Stimulated activated naive B cell treated with anti-CD40 and anti-IgM and Interleukin-4, amounts not matched to agents 10 μg/mL and 1 μg/mL and 100 μg/mL, for 72 hours (primary cell): ENCODE measurements around the gene MTG2.

Source experiments
- ATAC-seq, 2 donors: fragments of 150-1000 bp; cut with Tn5 transposase; replicated peaks; 2 replicates each; pipeline ENCODE4 v1.10.0; 2021; ENCODE audit warnings: moderate library complexity in 1 of 2
- DNase-seq: peaks from one replicate; pipeline ENCODE4 v3.0.0; 2021
- H3K27ac Mint-ChIP-seq: one replicate; pipeline ENCODE4 v1.8.0; 2022; ENCODE audit warnings: mild to moderate bottlenecking, mixed read lengths
- H3K27me3 Mint-ChIP-seq, 2 donors: one replicate each; pipeline ENCODE4 v1.8.0; 2022; ENCODE audit warnings: mixed read lengths in 2 of 2
- H3K36me3 Mint-ChIP-seq, 2 donors: one replicate each; pipeline ENCODE4 v1.8.0; 2022; ENCODE audit warnings: mixed read lengths in 2 of 2, mild to moderate bottlenecking in 1 of 2
- H3K4me1 Mint-ChIP-seq, 2 donors: one replicate each; pipeline ENCODE4 v1.8.0; 2022; ENCODE audit warnings: mixed read lengths in 2 of 2, mild to moderate bottlenecking in 1 of 2
- H3K4me3 Mint-ChIP-seq, 2 donors: one replicate each; pipeline ENCODE4 v1.8.0; 2022; ENCODE audit warnings: mild to moderate bottlenecking in 2 of 2, mixed read lengths in 2 of 2, moderate library complexity in 1 of 2
- H3K9me3 Mint-ChIP-seq, 2 donors: one replicate each; pipeline ENCODE4 v1.8.0; 2022; ENCODE audit warnings: mixed read lengths in 2 of 2, mild to moderate bottlenecking in 1 of 2

The MTG2 gene, protein sequence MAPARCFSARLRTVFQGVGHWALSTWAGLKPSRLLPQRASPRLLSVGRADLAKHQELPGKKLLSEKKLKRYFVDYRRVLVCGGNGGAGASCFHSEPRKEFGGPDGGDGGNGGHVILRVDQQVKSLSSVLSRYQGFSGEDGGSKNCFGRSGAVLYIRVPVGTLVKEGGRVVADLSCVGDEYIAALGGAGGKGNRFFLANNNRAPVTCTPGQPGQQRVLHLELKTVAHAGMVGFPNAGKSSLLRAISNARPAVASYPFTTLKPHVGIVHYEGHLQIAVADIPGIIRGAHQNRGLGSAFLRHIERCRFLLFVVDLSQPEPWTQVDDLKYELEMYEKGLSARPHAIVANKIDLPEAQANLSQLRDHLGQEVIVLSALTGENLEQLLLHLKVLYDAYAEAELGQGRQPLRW

DNA sequence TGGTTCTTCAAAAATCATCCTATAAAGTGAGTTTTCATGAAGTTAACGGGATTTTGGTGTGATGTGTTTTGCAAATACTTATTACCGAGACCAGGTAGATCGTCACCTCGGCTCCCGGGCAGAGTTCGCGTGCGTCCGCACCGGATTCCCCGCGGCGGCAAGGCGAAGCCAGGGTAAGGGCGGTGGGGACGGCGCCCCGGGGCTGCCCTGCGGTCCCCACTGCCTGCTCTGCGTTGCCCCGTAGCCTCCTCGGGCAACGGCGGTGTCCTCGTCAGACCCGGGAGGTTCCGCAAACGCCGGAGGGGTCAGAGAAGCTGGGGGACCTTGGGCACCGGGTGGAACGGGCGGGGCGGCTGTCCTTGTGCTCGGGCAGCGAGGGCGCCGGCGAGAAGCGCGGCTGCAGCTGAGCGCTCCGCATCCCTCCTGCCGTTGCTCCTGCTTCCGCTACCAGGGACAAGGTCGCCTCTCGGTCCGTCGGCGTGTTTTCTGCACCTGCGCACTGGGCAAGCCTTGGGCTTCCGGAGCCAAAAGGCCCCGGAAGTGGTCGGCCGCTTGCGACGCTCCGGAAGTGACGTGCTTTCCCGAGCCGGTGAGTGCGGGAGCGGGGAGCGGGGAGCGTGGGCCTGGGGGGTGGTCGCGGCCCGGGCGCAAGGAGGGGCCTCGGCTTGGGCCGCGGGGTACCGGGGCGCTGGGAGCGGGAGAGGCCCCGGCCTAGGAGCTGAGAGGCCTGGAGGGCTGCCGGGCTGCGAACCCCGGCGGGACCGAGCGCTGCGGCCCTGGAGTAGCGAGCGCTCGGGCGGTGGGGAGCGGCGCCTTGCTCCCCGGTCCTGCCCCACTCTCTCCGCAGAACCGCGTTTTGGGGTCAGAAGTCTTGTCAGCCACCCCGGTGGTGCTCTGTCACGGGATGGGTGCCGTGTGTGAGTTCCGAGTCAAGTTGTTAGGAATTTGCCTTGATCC lies at the start of gene MTG2:
TSS of gene MTG2 (plus strand) at position 560 of the 957 bp plus-strand sequence. CDS start 10,393 bp downstream, outside the sequence.
- H3K4me1 Mint-ChIP-seq: peaks cover 24 to 34% of the 10 kb centered on the region in 2 donors
- ATAC-seq: peak; percentile 96
- H3K4me3 Mint-ChIP-seq: peak within 1 kb of the TSS; percentile 94 to 97
- peaks cover 11 to 22% of the 10 kb centered on the region in 2 donors for H3K36me3 Mint-ChIP-seq
- peak within 1 kb of the TSS; percentile 98 for H3K27ac Mint-ChIP-seq
- no peaks in the 10 kb centered on the region for H3K9me3 Mint-ChIP-seq
- DNase-seq: peak; percentile 91
- no peaks in the 10 kb centered on the region for H3K27me3 Mint-ChIP-seq

- Mint-ChIP-seq H3K9me3 (no peaks in the 10 kb centered on the region), H3K27ac (peak overlapping the region; percentile 80), H3K36me3 (peaks cover 58 to 83% of the 10 kb centered on the region in 2 donors), H3K27me3 (no peaks in the 10 kb centered on the region), H3K4me3 (peak overlapping the region in 1 of 2 donors; percentile 11), H3K4me1 (peaks cover 40 to 67% of the 10 kb centered on the region in 2 donors)
- no peak for ATAC-seq
- DNase-seq: no peak
Observed at GRCh38 chr20:62133051-62133845, 49.6 kb upstream of the MTG2 start.

DNA sequence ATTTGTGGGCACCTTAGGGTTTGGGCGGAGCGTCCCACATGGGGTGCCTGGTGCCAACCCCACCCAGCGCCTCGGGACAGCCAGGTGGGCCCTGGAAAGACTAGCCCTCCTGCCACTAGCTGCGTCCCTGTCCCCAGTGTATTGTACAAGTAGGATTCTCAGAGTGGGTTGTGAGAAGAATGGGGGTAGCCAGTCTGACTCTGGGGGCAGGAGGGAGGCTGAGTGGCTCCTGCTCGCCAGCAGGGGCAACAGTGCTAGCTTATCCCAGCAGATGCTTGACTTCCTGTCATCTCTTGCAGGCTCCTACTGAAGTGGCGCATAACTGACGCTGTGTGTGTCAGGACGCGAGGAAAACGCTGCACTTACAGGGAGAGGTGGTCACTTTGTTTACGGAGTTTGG lies 49.0 kb upstream of the MTG2 start:
- Mint-ChIP-seq H3K4me3 (peak overlapping the region in 1 of 2 donors; percentile 11), H3K27me3 (no peaks in the 10 kb centered on the region), H3K9me3 (no peaks in the 10 kb centered on the region), H3K4me1 (peaks cover 34 to 62% of the 10 kb centered on the region in 2 donors), H3K36me3 (peaks cover 54 to 81% of the 10 kb centered on the region in 2 donors), H3K27ac (peak overlapping the region; percentile 80)
- peak; percentile 50 to 61 for ATAC-seq
- DNase-seq: no peak

- no peak overlapping the region for H3K4me3 Mint-ChIP-seq
- no peaks in the 10 kb centered on the region for H3K9me3 Mint-ChIP-seq
- H3K27ac Mint-ChIP-seq: no peak overlapping the region
- ATAC-seq (no peak), DNase-seq (no peak)
- H3K36me3 Mint-ChIP-seq: peaks cover 51 to 84% of the 10 kb centered on the region in 2 donors
- H3K27me3 Mint-ChIP-seq: no peaks in the 10 kb centered on the region
- H3K4me1 Mint-ChIP-seq: peaks cover 31 to 54% of the 10 kb centered on the region in 2 donors
Observed at GRCh38 chr20:62134735-62135231, 48.0 kb upstream of the MTG2 start.

DNA sequence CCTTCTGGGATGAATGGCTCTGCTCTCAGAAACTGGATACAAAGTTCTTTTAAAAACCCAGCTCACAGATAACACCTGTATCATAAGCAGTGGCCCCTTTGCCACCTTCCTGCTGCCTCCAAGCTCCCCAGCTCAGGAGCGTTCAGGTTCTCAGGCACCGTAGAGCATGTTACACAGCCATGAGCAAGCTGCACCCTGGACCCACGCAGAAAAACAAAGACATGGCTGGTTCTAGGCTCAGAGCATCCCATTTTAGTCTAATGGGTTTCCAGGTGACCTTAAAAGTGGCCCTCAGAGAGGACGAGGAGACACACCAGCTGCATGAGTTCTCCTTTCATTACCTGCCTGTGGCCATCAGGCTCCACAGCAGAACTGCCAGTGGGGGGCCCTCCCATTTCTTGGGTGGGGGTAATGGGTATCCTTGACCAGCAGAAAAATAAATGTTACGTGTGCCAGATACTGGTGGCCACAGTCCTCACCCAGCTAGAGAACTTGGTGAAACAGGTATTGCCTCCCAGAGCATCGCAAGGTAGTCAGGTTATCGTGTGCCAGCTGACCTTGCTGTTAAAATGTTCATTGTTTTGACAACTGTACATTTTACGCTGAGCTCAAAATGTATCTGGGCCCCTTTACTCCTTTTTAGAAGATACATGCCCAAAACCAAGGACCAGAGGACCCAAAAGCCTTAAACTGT lies 47.1 kb upstream of the MTG2 start:
- no peak for ATAC-seq
- DNase-seq: no peak
- H3K4me1 Mint-ChIP-seq: peaks cover 33 to 52% of the 10 kb centered on the region in 2 donors
- H3K36me3 Mint-ChIP-seq: peaks cover 45 to 82% of the 10 kb centered on the region in 2 donors
- H3K27me3 Mint-ChIP-seq: no peaks in the 10 kb centered on the region
- peak overlapping the region; percentile 37 for H3K27ac Mint-ChIP-seq
- no peaks in the 10 kb centered on the region for H3K9me3 Mint-ChIP-seq
- no peak overlapping the region for H3K4me3 Mint-ChIP-seq

GRCh38 chr20:62136283-62137091 lies 46.3 kb upstream of the MTG2 start:
- DNase-seq (no peak), ATAC-seq (peak; percentile 74 to 78)
- Mint-ChIP-seq H3K36me3 (peaks cover 41 to 77% of the 10 kb centered on the region in 2 donors), H3K4me3 (no peak overlapping the region), H3K4me1 (peaks cover 36 to 56% of the 10 kb centered on the region in 2 donors), H3K9me3 (no peaks in the 10 kb centered on the region), H3K27ac (peak overlapping the region; percentile 11), H3K27me3 (no peaks in the 10 kb centered on the region)

- no peaks in the 10 kb centered on the region for H3K9me3 Mint-ChIP-seq
- no peak overlapping the region for H3K27ac Mint-ChIP-seq
- ATAC-seq (no peak), DNase-seq (no peak)
- peaks cover 38 to 78% of the 10 kb centered on the region in 2 donors for H3K36me3 Mint-ChIP-seq
- no peak overlapping the region for H3K4me3 Mint-ChIP-seq
- peaks cover 37 to 58% of the 10 kb centered on the region in 2 donors for H3K4me1 Mint-ChIP-seq
- H3K27me3 Mint-ChIP-seq: no peaks in the 10 kb centered on the region
Observed at GRCh38 chr20:62137092-62137384, 45.8 kb upstream of the MTG2 start.

- no peak for DNase-seq
- ATAC-seq: no peak
- Mint-ChIP-seq H3K27me3 (no peaks in the 10 kb centered on the region), H3K4me3 (no peak overlapping the region), H3K4me1 (peaks cover 33 to 55% of the 10 kb centered on the region in 2 donors), H3K27ac (peak overlapping the region; percentile 81), H3K9me3 (no peaks in the 10 kb centered on the region), H3K36me3 (peaks cover 32 to 72% of the 10 kb centered on the region in 2 donors)
Observed at GRCh38 chr20:62137478-62138203, 45.2 kb upstream of the MTG2 start.

DNA sequence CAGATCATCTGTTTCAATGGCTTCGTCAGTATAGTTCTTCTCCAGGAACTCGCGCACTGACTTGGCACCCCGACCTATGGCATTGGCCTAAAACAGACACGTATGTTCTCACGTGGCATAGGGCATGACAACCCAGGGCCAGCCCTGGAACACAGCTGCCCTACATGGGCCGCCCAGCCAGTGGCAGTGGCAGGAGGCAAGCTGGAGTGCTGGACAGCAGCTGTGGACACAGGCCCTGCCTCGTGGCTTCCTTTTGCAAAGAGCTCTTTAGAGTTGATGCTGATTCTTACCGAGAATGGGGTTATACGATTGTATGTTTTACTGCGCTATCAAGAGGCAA lies 44.7 kb upstream of the MTG2 start:
- Mint-ChIP-seq H3K9me3 (no peaks in the 10 kb centered on the region), H3K27me3 (no peaks in the 10 kb centered on the region), H3K4me3 (peak overlapping the region in 1 of 2 donors; percentile 32), H3K4me1 (peaks cover 29 to 49% of the 10 kb centered on the region in 2 donors), H3K36me3 (peaks cover 28 to 68% of the 10 kb centered on the region in 2 donors), H3K27ac (peak overlapping the region; percentile 76)
- ATAC-seq (no peak), DNase-seq (no peak)

GRCh38 chr20:62138912-62139311 lies 43.9 kb upstream of the MTG2 start:
- no peak for DNase-seq
- Mint-ChIP-seq H3K36me3 (peaks cover 23 to 60% of the 10 kb centered on the region in 2 donors), H3K4me1 (peaks cover 22 to 42% of the 10 kb centered on the region in 2 donors), H3K27me3 (no peaks in the 10 kb centered on the region), H3K27ac (no peak overlapping the region), H3K4me3 (no peak overlapping the region), H3K9me3 (no peaks in the 10 kb centered on the region)
- ATAC-seq: no peak

DNA sequence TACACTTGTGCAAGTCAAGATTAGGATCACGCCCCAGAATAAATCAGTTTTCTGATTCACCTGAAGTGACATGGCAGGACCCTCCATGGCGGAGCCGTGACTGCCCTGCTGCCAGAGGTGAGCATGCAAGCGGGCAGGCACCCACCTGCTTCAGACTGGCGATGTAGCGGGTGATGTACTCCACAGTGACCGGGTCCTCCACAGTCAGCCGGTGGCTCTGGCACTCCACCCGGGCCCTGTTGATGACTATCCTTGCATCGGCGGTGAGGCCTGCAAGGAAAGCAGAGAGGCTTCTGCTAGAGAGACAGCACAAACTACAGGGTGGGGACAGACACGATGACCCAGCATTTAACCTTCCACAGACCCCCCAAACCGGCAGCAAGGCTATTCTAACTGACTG lies 43.2 kb upstream of the MTG2 start:
- DNase-seq: no peak
- H3K4me1 Mint-ChIP-seq: peaks cover 22 to 41% of the 10 kb centered on the region in 2 donors
- no peak overlapping the region for H3K4me3 Mint-ChIP-seq
- peaks cover 23 to 55% of the 10 kb centered on the region in 2 donors for H3K36me3 Mint-ChIP-seq
- no peaks in the 10 kb centered on the region for H3K9me3 Mint-ChIP-seq
- no peaks in the 10 kb centered on the region for H3K27me3 Mint-ChIP-seq
- H3K27ac Mint-ChIP-seq: no peak overlapping the region
- ATAC-seq: no peak

DNA sequence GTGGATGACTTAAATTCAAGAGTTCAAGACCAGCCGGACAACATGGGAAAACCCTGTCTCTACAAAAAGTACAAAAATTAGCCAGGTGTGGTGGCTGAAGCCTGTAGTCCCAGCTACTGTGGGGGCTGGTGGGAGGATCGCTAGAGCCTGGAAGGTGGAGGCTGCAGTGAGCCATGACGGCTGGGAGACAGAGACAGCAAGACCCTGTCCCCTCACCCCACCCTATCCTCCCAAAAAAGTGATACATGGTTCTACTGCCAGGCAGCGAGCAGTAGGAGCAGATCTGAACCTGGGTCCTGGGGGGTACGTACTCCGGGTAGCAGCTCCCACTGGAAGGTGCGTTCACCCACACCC lies 41.8 kb upstream of the MTG2 start:
- DNase-seq: no peak
- H3K27me3 Mint-ChIP-seq: no peaks in the 10 kb centered on the region
- peak overlapping the region; percentile 39 for H3K27ac Mint-ChIP-seq
- ATAC-seq: no peak
- H3K4me3 Mint-ChIP-seq: peak overlapping the region; percentile 87 to 90
- peaks cover 32 to 55% of the 10 kb centered on the region in 2 donors for H3K4me1 Mint-ChIP-seq
- H3K36me3 Mint-ChIP-seq: peaks cover 30 to 53% of the 10 kb centered on the region in 2 donors
- no peaks in the 10 kb centered on the region for H3K9me3 Mint-ChIP-seq
